SK-N-MC (cell line): ENCODE measurements around the gene TRPT1.

Experiments
- EZH2 ChIP-seq: fragments of 200-600 bp; sonication (generic); IDR thresholded peaks from one replicate; pipeline ENCODE4 v1.6.1; 2017; ENCODE audit warnings: antibody characterized with exemption
- FOXP2 ChIP-seq: optimal IDR thresholded peaks from 2 replicates; pipeline ENCODE3; 2011; ENCODE audit warnings: mild to moderate bottlenecking, moderate library complexity; ENCODE audit not compliant: insufficient read depth; ENCODE audit errors: extremely low read length, control extremely low read depth

- TF ChIP-seq EZH2 (no peak), FOXP2 (no peak)
These were observed 1.7 kb downstream of the TRPT1 start for GRCh38 chr11:64224151-64224890.
